ENCODE data around the gene MMP24OS. TPM values are rescaled to one million over a fixed set of nuclear protein-coding genes. Genes with fewer than 3 reads are reported as not detected.

Gene MMP24OS
- total and polyA plus RNA-seq, 2 donors from 2014 or later, result 127 to 248 TPM

GRCh38 chr20:35279040-35279439 lies 1.1 kb upstream of the MMP24OS start:
- Histone ChIP-seq H3K36me3 (ENCODE audit: control insufficient read depth in 2 of 3, insufficient read depth in 3 of 3, low read length in 3 of 3) (peaks cover 9 to 42% (median 22%) of the 10 kb centered on the region in 3 donors), H3K9me3 (ENCODE audit: control insufficient read depth in 2 of 3, insufficient read depth in 1 of 3, low read length in 3 of 3) (no peaks in the 10 kb centered on the region), H3K9ac (ENCODE audit: low read length in 3 of 3) (peak overlapping the region in 2 of 3 donors; percentile 16 to 73), H3K27me3 (ENCODE audit: control insufficient read depth, insufficient read depth, low read length) (no peaks in the 10 kb centered on the region), H3K27ac (ENCODE audit: low read depth in 2 of 2, low read length in 2 of 2) (peak overlapping the region; percentile 96), H3K4me3 (ENCODE audit: low read length in 3 of 3) (no peak overlapping the region), H3K4me1 (ENCODE audit: control insufficient read depth in 2 of 3, insufficient read depth in 2 of 3, low read depth in 1 of 3, low read length in 3 of 3) (peaks cover 0 to 34% (median 24%) of the 10 kb centered on the region in 3 donors)
- no peak for FAIRE-seq
- intact Hi-C loops (cut with DNase I), result no loop called here
- no peak for TF ChIP-seq CTCF (IDR thresholded peaks at IDR 0.05; ENCODE audit: borderline replicate concordance, extremely low read depth, insufficient read depth)
- DNase-seq, result peak in 2 of 5 donors; percentile 30 to 77

GRCh38 chr20:35277127-35277526 lies 795 bp downstream of the MMP24OS start:
- Histone ChIP-seq H3K9me3 (ENCODE audit: control insufficient read depth in 2 of 3, insufficient read depth in 1 of 3, low read length in 3 of 3) (no peaks in the 10 kb centered on the region), H3K36me3 (ENCODE audit: control insufficient read depth in 2 of 3, insufficient read depth in 3 of 3, low read length in 3 of 3) (peaks cover 9 to 47% (median 24%) of the 10 kb centered on the region in 3 donors), H3K27ac (ENCODE audit: low read depth in 2 of 2, low read length in 2 of 2) (peak overlapping the region; percentile 96), H3K27me3 (ENCODE audit: control insufficient read depth, insufficient read depth, low read length) (no peaks in the 10 kb centered on the region), H3K4me1 (ENCODE audit: control insufficient read depth in 2 of 3, insufficient read depth in 2 of 3, low read depth in 1 of 3, low read length in 3 of 3) (peaks cover 0 to 28% (median 16%) of the 10 kb centered on the region in 3 donors), H3K9ac (ENCODE audit: low read length in 3 of 3) (peak overlapping the region; percentile 68 to 96 (median 93)), H3K4me3 (ENCODE audit: low read length in 3 of 3) (peak overlapping the region; percentile 77 to 93 (median 87))
- peak in 1 of 5 donors; percentile 79 for DNase-seq
- no peak for FAIRE-seq
- no peak for TF ChIP-seq CTCF (IDR thresholded peaks at IDR 0.05; ENCODE audit: borderline replicate concordance, extremely low read depth, insufficient read depth)
- intact Hi-C loops (cut with DNase I), result no loop called here

- Histone ChIP-seq H3K9me3 (ENCODE audit: control insufficient read depth in 2 of 3, insufficient read depth in 1 of 3, low read length in 3 of 3) (no peaks in the 10 kb centered on the region), H3K4me3 (ENCODE audit: low read length in 3 of 3) (peak overlapping the region in 2 of 3 donors; percentile 87 to 93), H3K4me1 (ENCODE audit: control insufficient read depth in 2 of 3, insufficient read depth in 2 of 3, low read depth in 1 of 3, low read length in 3 of 3) (peaks cover 0 to 28% (median 16%) of the 10 kb centered on the region in 3 donors), H3K27me3 (ENCODE audit: control insufficient read depth, insufficient read depth, low read length) (no peaks in the 10 kb centered on the region), H3K36me3 (ENCODE audit: control insufficient read depth in 2 of 3, insufficient read depth in 3 of 3, low read length in 3 of 3) (peaks cover 9 to 52% (median 26%) of the 10 kb centered on the region in 3 donors), H3K27ac (ENCODE audit: low read depth in 2 of 2, low read length in 2 of 2) (peak overlapping the region; percentile 96), H3K9ac (ENCODE audit: low read length in 3 of 3) (peak overlapping the region in 1 of 3 donors; percentile 96)
- no peak for DNase-seq
- FAIRE-seq, result no peak
- TF ChIP-seq CTCF (IDR thresholded peaks at IDR 0.05; ENCODE audit: borderline replicate concordance, extremely low read depth, insufficient read depth), result no peak
- intact Hi-C loops (cut with DNase I), result no loop called here
These were observed 1.5 kb downstream of the MMP24OS start for GRCh38 chr20:35276408-35276807.

Measured in kidney (tissue), 14 donors.